Bronchial epithelial cell (primary cell): ENCODE measurements around the gene CAND2. TPM values are rescaled to one million over a fixed set of nuclear protein-coding genes. Genes with fewer than 3 reads are reported as not detected.

ENCODE experiments used
- DNase-seq: peaks from one replicate; pipeline ENCODE4 v3.0.0-alpha.2; 2010; ENCODE audit warnings: low read depth
- FAIRE-seq: peaks from 2 replicates; lab custom pipeline; 2011; peaks lifted over from hg19 to GRCh38; lab: Jason Lieb, UNC
- H3K27me3 ChIP-seq: 2 replicates; pipeline ENCODE4 v1.5.1; 2011; ENCODE audit warnings: low read length; ENCODE audit not compliant: control insufficient read depth, insufficient read depth
- H3K36me3 ChIP-seq: 2 replicates; pipeline ENCODE4 v1.5.1; 2011; ENCODE audit warnings: low read length; ENCODE audit not compliant: control insufficient read depth, insufficient read depth
- H3K4me3 ChIP-seq: 2 replicates; pipeline ENCODE4 v1.5.1; 2011; ENCODE audit warnings: mild to moderate bottlenecking, low read depth, low read length, control low read depth
- CTCF ChIP-seq: IDR thresholded peaks from 2 replicates; pipeline ENCODE4 v1.5.1; 2011; ENCODE audit warnings: mild to moderate bottlenecking, moderate library complexity, low read length, control low read depth, inconsistent platforms; ENCODE audit not compliant: insufficient read depth, severe bottlenecking
- total RNA-seq: library from RNA; depleted of rRNA; stranded (reverse); fragments of >200 nt; gene quantifications from 2 replicates; pipeline ENCODE4 v1.2.1, GENCODE V29; 2014

CAND2 gene
- total RNA-seq, 1 donor from 2014 or later: 1.3 TPM

GRCh38 chr3:12866836-12867235 lies 70.4 kb downstream of the CAND2 start:
- Histone ChIP-seq H3K36me3 (no peaks in the 10 kb centered on the region), H3K4me3 (no peak overlapping the region), H3K27me3 (no peaks in the 10 kb centered on the region)
- TF ChIP-seq CTCF: no peak
- DNase-seq (no peak), FAIRE-seq (no peak)

- Histone ChIP-seq H3K27me3 (no peaks in the 10 kb centered on the region), H3K36me3 (no peaks in the 10 kb centered on the region), H3K4me3 (no peak overlapping the region)
- peak; percentile 92 for TF ChIP-seq CTCF
- FAIRE-seq: no peak
- DNase-seq: peak; percentile 68
Measured at GRCh38 chr3:12868039-12869034, 71.9 kb downstream of the CAND2 start.

GRCh38 chr3:12869035-12869621 lies 72.6 kb downstream of the CAND2 start:
- Histone ChIP-seq H3K36me3 (no peaks in the 10 kb centered on the region), H3K27me3 (no peaks in the 10 kb centered on the region), H3K4me3 (no peak overlapping the region)
- FAIRE-seq (no peak), DNase-seq (no peak)
- TF ChIP-seq CTCF: no peak

GRCh38 chr3:12870942-12871341 lies 74.5 kb downstream of the CAND2 start:
- no peaks in the 10 kb centered on the region for H3K27me3 ChIP-seq

GRCh38 chr3:12871404-12871983 lies 75.0 kb downstream of the CAND2 start:
- Histone ChIP-seq H3K27me3 (no peaks in the 10 kb centered on the region), H3K36me3 (no peaks in the 10 kb centered on the region), H3K4me3 (no peak overlapping the region)
- FAIRE-seq (no peak), DNase-seq (no peak)
- no peak for TF ChIP-seq CTCF

More at GRCh38 chr3:12870942-12871341, 74.5 kb downstream of the CAND2 start:
- no peak for DNase-seq
- no peak for TF ChIP-seq CTCF
- no peak for FAIRE-seq
- Histone ChIP-seq H3K4me3 (no peak overlapping the region), H3K36me3 (no peaks in the 10 kb centered on the region)
